ENCODE results near the gene TMEM115. TPM values are rescaled to one million over a fixed set of nuclear protein-coding genes. Genes with fewer than 3 reads are reported as not detected.

The TMEM115 gene
- total and polyA plus RNA-seq, 2 of the 13 experiments (the other 11 are each of a cell fraction or from before 2014, with no cell fraction given): 22.1 to 30.7 TPM

- peak; percentile 79 for TF ChIP-seq ZNF639 (CRISPR knock-in tag; conservative IDR thresholded peaks at IDR 0.05)
- TF ChIP-seq ZNF101 (CRISPR knock-in tag; IDR thresholded peaks at IDR 0.05; ENCODE audit: borderline replicate concordance, low read depth): 0 out of 2 replicates have a peak, but pooled peaks have one; percentile 29
- TF ChIP-seq EP300 (IDR thresholded peaks at IDR 0.05; ENCODE audit: low read depth in 2 of 2, low read length in 2 of 2): peak in 1 of 2 experiments; percentile 46; a peak in 1 of 4 replicates
- TF ChIP-seq EP300 (CRISPR knock-in tag; IDR thresholded peaks at IDR 0.05; ENCODE audit: borderline replicate concordance): no peak
- 0 out of 2 replicates have a peak, but pooled peaks have one; percentile 48 for TF ChIP-seq ZNF792 (CRISPR knock-in tag; IDR thresholded peaks at IDR 0.05)
- peak; percentile 82 for TF ChIP-seq SALL1 (CRISPR knock-in tag; IDR thresholded peaks at IDR 0.05)
- TF ChIP-seq ZSCAN29 (CRISPR knock-in tag; conservative IDR thresholded peaks at IDR 0.05): 0 out of 2 replicates have a peak, but pooled peaks have one; percentile 52
- TF ChIP-seq ZNF17 (CRISPR knock-in tag; IDR thresholded peaks at IDR 0.05): no peak
- TF ChIP-seq CEBPG (CRISPR knock-in tag; IDR thresholded peaks at IDR 0.05): no peak; the same call in 1 of the 2 replicates
- TF ChIP-seq AKAP8 (CRISPR knock-in tag; IDR thresholded peaks at IDR 0.05): peak; percentile 81
- TF ChIP-seq ZNF33A (CRISPR knock-in tag; IDR thresholded peaks at IDR 0.05; ENCODE audit: borderline replicate concordance): no peak
- 0 out of 2 replicates have a peak, but pooled peaks have one; percentile 18 for TF ChIP-seq ETV6 (CRISPR knock-in tag; conservative IDR thresholded peaks at IDR 0.05)
- no peak for TF ChIP-seq HMGA1 (CRISPR knock-in tag; conservative IDR thresholded peaks at IDR 0.05)
- no peak for TF ChIP-seq ZNF629 (CRISPR knock-in tag; conservative IDR thresholded peaks at IDR 0.05)
- TF ChIP-seq XBP1 (CRISPR knock-in tag; IDR thresholded peaks at IDR 0.05): 0 out of 2 replicates have a peak, but pooled peaks have one; percentile 62
- TF ChIP-seq DZIP1 (CRISPR knock-in tag; IDR thresholded peaks at IDR 0.05): 0 out of 2 replicates have a peak, but pooled peaks have one; percentile 35
- TF ChIP-seq SUZ12 (IDR thresholded peaks at IDR 0.05; ENCODE audit: low read depth, low read length): peak; percentile 100
- no peak for TF ChIP-seq KDM6A (CRISPR knock-in tag; IDR thresholded peaks at IDR 0.05; ENCODE audit: low read depth)
- TF ChIP-seq HBP1 (CRISPR knock-in tag; IDR thresholded peaks at IDR 0.05; ENCODE audit: low read depth): 0 out of 2 replicates have a peak, but pooled peaks have one; percentile 58
- peak; percentile 93 for TF ChIP-seq KMT2A (CRISPR knock-in tag; IDR thresholded peaks at IDR 0.05)
- TF ChIP-seq KAT8 (CRISPR knock-in tag; IDR thresholded peaks at IDR 0.05): peak; percentile 90
- TF ChIP-seq ATF3 (CRISPR knock-in tag; IDR thresholded peaks at IDR 0.05): 0 out of 2 replicates have a peak, but pooled peaks have one; percentile 21
- no peak for TF ChIP-seq IKZF1 (IDR thresholded peaks at IDR 0.05)
- TF ChIP-seq NR3C1 (CRISPR knock-in tag; IDR thresholded peaks at IDR 0.05): 0 out of 2 replicates have a peak, but pooled peaks have one; percentile 68
- no peak for TF ChIP-seq ADNP (CRISPR knock-in tag; IDR thresholded peaks at IDR 0.05)
- TF ChIP-seq ZMYM3 (CRISPR knock-in tag; IDR thresholded peaks at IDR 0.05): no peak
- TF ChIP-seq MYC (CRISPR knock-in tag; IDR thresholded peaks at IDR 0.05; ENCODE audit: borderline replicate concordance): peak; percentile 66
Observed at GRCh38 chr3:50358911-50359759, at the start of gene TMEM115 (continued).

Data from HepG2 (cell line).